PFSK-1 (cell line): ENCODE results near the gene SNRNP200.

ENCODE experiments used
- FOXP2 ChIP-seq: optimal IDR thresholded peaks from 2 replicates; pipeline ENCODE3; 2011; ENCODE audit warnings: borderline replicate concordance, control low read depth, inconsistent platforms; ENCODE audit not compliant: insufficient read depth; ENCODE audit errors: extremely low read length, extremely low read depth
- POLR2AphosphoS5 ChIP-seq: IDR thresholded peaks from 2 replicates; pipeline ENCODE4 v1.6.1; 2012; ENCODE audit warnings: low read depth, mild to moderate bottlenecking, control low read depth, low read length, moderate library complexity
- REST ChIP-seq, 2 experiments: IDR thresholded peaks; 2 replicates each; pipeline versions ENCODE4 v1.6.1 to v1.8.0; 2011 to 2012; ENCODE audit warnings: low read depth in 2 of 2, low read length in 2 of 2, control low read depth in 1 of 2, inconsistent platforms in 1 of 2, mild to moderate bottlenecking in 1 of 2, moderate library complexity in 1 of 2; ENCODE audit not compliant: insufficient read depth in 1 of 2
- SIN3A ChIP-seq: IDR thresholded peaks from 2 replicates; pipeline ENCODE4 v1.6.1; 2012; ENCODE audit warnings: mild to moderate bottlenecking, low read length, moderate library complexity, borderline replicate concordance; ENCODE audit not compliant: insufficient read depth
- TAF1 ChIP-seq: IDR thresholded peaks from 2 replicates; pipeline ENCODE4 v1.6.1; 2012; ENCODE audit warnings: low read length, control low read depth, borderline replicate concordance; ENCODE audit not compliant: insufficient read depth

DNA sequence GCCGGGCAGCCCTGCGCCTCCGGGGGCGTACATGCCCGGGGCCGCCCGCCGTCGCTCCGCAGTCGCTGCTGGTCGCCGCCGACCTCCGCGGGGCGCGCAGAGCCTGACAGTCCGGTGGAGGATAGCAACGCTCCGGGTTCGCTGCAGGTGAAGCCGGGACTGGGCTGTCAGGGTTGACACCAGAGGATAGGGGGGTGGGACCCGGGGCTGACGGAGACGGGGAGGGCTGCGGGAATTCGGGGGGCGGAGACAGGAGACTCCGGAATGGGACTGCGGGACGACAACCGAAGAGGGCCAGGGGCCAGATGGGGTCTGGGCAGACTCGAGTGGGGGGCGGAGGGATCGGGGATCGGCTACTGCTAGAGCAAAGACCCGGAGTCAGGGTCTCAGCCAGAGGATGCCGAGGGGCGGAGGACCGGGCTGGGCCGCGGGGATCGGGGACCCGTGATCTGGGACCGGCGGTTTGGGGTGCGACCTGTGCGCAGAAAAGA, 40.0 kb downstream of the SNRNP200 start:
- TF ChIP-seq POLR2AphosphoS5 (no peak), TAF1 (no peak), SIN3A (no peak), REST (IDR thresholded peaks at IDR 0.05; ENCODE audit: insufficient read depth in 1 of 2, low read depth in 2 of 2, low read length in 2 of 2) (no peak), FOXP2 (no peak)
